HG03558 (cell line): ENCODE measurements around the gene MYO18B.

Experiments used
- ATAC-seq: cut with Tn5 transposase; IDR thresholded peaks from one replicate; pipeline ENCODE4 v1.9.1; 2021; ENCODE audit warnings: moderate number of reproducible peaks; ENCODE audit not compliant: unreplicated experiment; ENCODE audit errors: extremely low read depth

Gene MYO18B

GRCh38 chr22:25816522-25817059 is 74.6 kb downstream of the MYO18B start:
- no peak for ATAC-seq

GRCh38 chr22:25817092-25817943 is 75.3 kb downstream of the MYO18B start:
- no peak for ATAC-seq

GRCh38 chr22:25818541-25818940 is 76.6 kb downstream of the MYO18B start:
- ATAC-seq: no peak

GRCh38 chr22:25822344-25822743 is 80.4 kb downstream of the MYO18B start:
- no peak for ATAC-seq

- ATAC-seq: no peak
Observed at GRCh38 chr22:25823276-25823675, 81.3 kb downstream of the MYO18B start.

- ATAC-seq: no peak
Observed at GRCh38 chr22:25824828-25825423, 82.9 kb downstream of the MYO18B start.

- ATAC-seq: no peak
Observed at GRCh38 chr22:25827415-25827814, 85.4 kb downstream of the MYO18B start.

- no peak for ATAC-seq
Observed at GRCh38 chr22:25828422-25828821, 86.4 kb downstream of the MYO18B start.

- ATAC-seq: no peak
Observed at GRCh38 chr22:25829237-25829636, 87.2 kb downstream of the MYO18B start.

GRCh38 chr22:25829808-25830777 is 88.1 kb downstream of the MYO18B start:
- ATAC-seq: no peak

GRCh38 chr22:25833091-25833490 is 91.1 kb downstream of the MYO18B start:
- no peak for ATAC-seq

- ATAC-seq: no peak
Observed at GRCh38 chr22:25833676-25834075, 91.7 kb downstream of the MYO18B start.

- ATAC-seq: no peak
Observed at GRCh38 chr22:25834490-25834889, 92.5 kb downstream of the MYO18B start.

- no peak for ATAC-seq
Observed at GRCh38 chr22:25835348-25835747, 93.4 kb downstream of the MYO18B start.

- no peak for ATAC-seq
Observed at GRCh38 chr22:25837288-25837900, 95.4 kb downstream of the MYO18B start.

- ATAC-seq: no peak
Observed at GRCh38 chr22:25838960-25839741, 97.2 kb downstream of the MYO18B start.

- ATAC-seq: no peak
Observed at GRCh38 chr22:25839755-25840154, 97.8 kb downstream of the MYO18B start.

- ATAC-seq: no peak
Observed at GRCh38 chr22:25840167-25840566, 98.2 kb downstream of the MYO18B start.

- ATAC-seq: no peak
Observed at GRCh38 chr22:25840891-25841290, 98.9 kb downstream of the MYO18B start.
